HEK293T (cell line): ENCODE measurements around the gene NADSYN1.

Experiments used
- CTCF ChIA-PET: fragments of 350-600 bp; formaldehyde crosslinking; extraction: SDS; loops from one replicate; lab custom pipeline; 2021; ENCODE audit warnings: antibody characterized with exemption, inconsistent platforms; lab: Yijun Ruan, JAX
- POLR2A ChIA-PET: fragments of 350-600 bp; formaldehyde crosslinking; extraction: SDS; loops from one replicate; lab custom pipeline; 2020; ENCODE audit warnings: antibody characterized with exemption, inconsistent platforms; lab: Yijun Ruan, JAX
- DNase-seq: peaks from one replicate; pipeline ENCODE4 v3.0.0; 2012; ENCODE audit warnings: mixed read lengths; ENCODE audit errors: extremely low spot score
- ARNT ChIP-seq: fragments of 450-650 bp; IDR thresholded peaks from 2 replicates; pipeline ENCODE4 v1.6.1; 2017; ENCODE audit warnings: mild to moderate bottlenecking
- BHLHE40 ChIP-seq: fragments of 450-650 bp; IDR thresholded peaks from 2 replicates; pipeline ENCODE4 v1.6.1; 2016; ENCODE audit warnings: mild to moderate bottlenecking, moderate library complexity, borderline replicate concordance
- CTBP1 ChIP-seq: fragments of 450-650 bp; IDR thresholded peaks from 2 replicates; pipeline ENCODE4 v1.6.1; 2016; ENCODE audit warnings: borderline replicate concordance
- ELF4 ChIP-seq: fragments of 450-650 bp; IDR thresholded peaks from 2 replicates; pipeline ENCODE4 v1.6.1; 2017; ENCODE audit warnings: antibody characterized with exemption
- FOXA1 ChIP-seq: fragments of 450-650 bp; IDR thresholded peaks from 2 replicates; pipeline ENCODE4 v1.6.1; 2016; ENCODE audit warnings: mild to moderate bottlenecking
- FOXK2 ChIP-seq: fragments of 450-650 bp; IDR thresholded peaks from 2 replicates; pipeline ENCODE4 v1.6.1; 2016; ENCODE audit warnings: mild to moderate bottlenecking
- FOXM1 ChIP-seq: fragments of 450-650 bp; IDR thresholded peaks from 2 replicates; pipeline ENCODE4 v1.6.1; 2017; ENCODE audit warnings: mild to moderate bottlenecking, borderline replicate concordance
- HDGF ChIP-seq: fragments of 450-650 bp; IDR thresholded peaks from 2 replicates; pipeline ENCODE4 v1.6.1; 2017; ENCODE audit warnings: antibody characterized with exemption, borderline replicate concordance
- L3MBTL2 ChIP-seq: fragments of 450-650 bp; conservative IDR thresholded peaks from 2 replicates; pipeline ENCODE4 v1.6.1; 2016; ENCODE audit warnings: mild to moderate bottlenecking
- LEF1 ChIP-seq: fragments of 450-650 bp; IDR thresholded peaks from 2 replicates; pipeline ENCODE4 v1.6.1; 2017; ENCODE audit warnings: mild to moderate bottlenecking, borderline replicate concordance
- NFRKB ChIP-seq: fragments of 450-650 bp; IDR thresholded peaks from 2 replicates; pipeline ENCODE4 v1.6.1; 2016; ENCODE audit warnings: mild to moderate bottlenecking, moderate library complexity
- SP1 ChIP-seq: fragments of 450-650 bp; IDR thresholded peaks from 2 replicates; pipeline ENCODE4 v1.6.1; 2017
- SUZ12 ChIP-seq: fragments of 450-650 bp; IDR thresholded peaks from 2 replicates; pipeline ENCODE4 v1.6.1; 2016; ENCODE audit warnings: mild to moderate bottlenecking
- TARDBP ChIP-seq: fragments of 450-650 bp; IDR thresholded peaks from 2 replicates; pipeline ENCODE4 v1.6.1; 2016
- ZNF384 ChIP-seq: fragments of 450-650 bp; IDR thresholded peaks from 2 replicates; pipeline ENCODE4 v1.6.1; 2016
- TF ChIP-seq, protein P1 (sequence below): fragments of 450-650 bp; IDR thresholded peaks from 2 replicates; pipeline ENCODE4 v1.6.1; 2016

NADSYN1 gene

DNA sequence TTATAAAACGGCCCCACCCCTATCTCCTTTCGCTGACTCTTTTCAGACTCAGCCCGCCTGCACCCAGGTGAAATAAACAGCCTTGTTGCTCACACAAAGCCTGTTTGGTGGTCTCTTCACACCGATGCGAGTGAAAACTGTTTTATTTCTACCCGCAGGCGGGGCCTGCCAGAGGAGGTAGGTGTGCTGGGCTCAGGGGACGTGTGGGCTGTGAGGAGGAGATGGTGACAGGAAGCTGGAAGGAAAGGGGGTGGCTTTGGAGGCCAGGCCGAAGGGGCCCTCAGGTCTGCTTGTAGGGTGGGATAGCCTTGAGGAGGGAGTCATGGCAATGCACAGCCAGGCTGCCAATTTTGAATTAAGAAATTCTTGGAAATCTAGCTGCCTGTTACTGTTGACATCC, 52.8 kb downstream of the NADSYN1 start:
- CTCF ChIA-PET = no interaction called here
- DNase-seq = no peak
- no peak for TF ChIP-seq HDGF
- POLR2A ChIA-PET = no interaction called here

DNA sequence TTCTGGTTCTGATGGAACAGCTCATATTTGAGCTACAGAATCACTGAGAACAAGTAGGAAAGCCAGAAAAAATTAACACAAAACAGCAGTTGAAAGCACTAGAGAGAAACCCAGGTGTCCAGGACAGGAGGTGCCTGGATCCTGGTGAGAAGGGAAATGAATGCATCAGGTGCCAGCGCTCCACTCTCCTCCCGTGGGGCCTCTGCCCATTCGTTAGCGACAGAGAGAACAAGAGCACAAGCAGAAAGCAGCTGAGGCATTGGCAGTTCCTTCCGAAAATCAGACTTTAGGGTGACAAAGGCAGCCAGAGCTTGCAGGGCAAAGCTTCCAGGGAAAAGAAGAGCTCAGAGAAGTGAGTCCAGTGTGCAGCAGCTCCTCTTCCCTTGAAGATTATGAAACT, 54.1 kb downstream of the NADSYN1 start:
- CTCF ChIA-PET = no interaction called here
- DNase-seq = no peak
- no peak for TF ChIP-seq ARNT
- no peak for TF ChIP-seq BHLHE40
- no peak for TF ChIP-seq FOXK2
- no peak for TF ChIP-seq NFRKB
- TF ChIP-seq TARDBP = no peak
- TF ChIP-seq ELF4 = no peak
- TF ChIP-seq L3MBTL2 = no peak
- no peak for TF ChIP-seq CTBP1
- TF ChIP-seq FOXA1 = no peak
- TF ChIP-seq HDGF = no peak
- no peak for TF ChIP-seq LEF1
- no peak for TF ChIP-seq FOXM1
- TF ChIP-seq, protein P1, sequence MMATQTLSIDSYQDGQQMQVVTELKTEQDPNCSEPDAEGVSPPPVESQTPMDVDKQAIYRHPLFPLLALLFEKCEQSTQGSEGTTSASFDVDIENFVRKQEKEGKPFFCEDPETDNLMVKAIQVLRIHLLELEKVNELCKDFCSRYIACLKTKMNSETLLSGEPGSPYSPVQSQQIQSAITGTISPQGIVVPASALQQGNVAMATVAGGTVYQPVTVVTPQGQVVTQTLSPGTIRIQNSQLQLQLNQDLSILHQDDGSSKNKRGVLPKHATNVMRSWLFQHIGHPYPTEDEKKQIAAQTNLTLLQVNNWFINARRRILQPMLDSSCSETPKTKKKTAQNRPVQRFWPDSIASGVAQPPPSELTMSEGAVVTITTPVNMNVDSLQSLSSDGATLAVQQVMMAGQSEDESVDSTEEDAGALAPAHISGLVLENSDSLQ = no peak
- no peak for TF ChIP-seq ZNF384
- TF ChIP-seq SP1 = no peak
- no peak for TF ChIP-seq SUZ12
- POLR2A ChIA-PET = no interaction called here

DNA sequence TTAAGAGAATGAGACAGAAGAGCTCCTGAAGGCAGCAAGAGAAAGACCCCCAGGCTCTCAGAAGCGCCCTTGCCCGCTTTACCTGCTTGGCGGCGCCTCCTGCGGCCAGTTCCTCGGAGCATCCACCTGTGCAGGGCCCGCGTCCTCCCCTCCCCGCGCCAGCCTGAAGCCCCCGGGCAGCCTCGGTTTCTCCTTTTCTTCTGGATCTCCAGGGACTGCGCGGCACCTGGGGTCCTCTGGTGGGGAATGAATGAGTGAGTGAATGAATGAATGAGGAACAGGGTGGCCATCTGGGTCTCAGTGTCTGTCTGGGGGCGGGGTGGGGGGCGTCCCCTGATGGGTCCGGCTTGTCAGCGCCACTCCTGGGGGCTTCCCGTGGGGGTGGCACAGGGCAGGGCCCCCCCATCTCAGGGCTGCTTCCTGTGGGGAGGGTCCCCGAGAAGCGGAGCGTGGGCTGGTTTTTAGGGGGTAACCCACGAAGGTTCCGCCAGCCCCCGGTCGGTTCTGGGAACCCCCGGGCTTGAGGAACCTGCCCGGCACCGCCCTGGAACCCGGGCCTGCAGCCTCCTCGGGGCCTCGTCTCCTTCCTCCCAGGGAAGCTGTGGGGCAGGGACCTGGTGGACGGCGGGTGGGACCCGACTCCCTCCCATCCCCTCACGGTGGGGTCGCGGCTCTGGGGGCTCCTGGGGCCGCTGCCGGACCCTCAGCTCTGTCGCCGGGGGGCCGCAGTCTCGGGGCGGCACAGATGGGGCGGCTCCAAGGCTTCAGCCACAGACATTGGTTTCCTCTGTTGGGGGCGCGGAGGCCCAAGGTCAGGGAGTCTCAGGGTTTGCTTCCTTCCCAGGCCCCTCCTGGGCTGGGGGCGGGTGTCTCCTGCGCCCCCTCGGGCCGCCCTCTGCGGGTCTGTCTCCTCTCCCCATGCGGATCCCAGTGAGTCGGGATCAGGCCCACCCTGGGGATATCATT, 65.8 kb downstream of the NADSYN1 start:
- DNase-seq = no peak
- ChIA-PET POLR2A (no interaction called here), CTCF (no interaction called here)
- TF ChIP-seq, protein P1 = no peak
- no peak for TF ChIP-seq BHLHE40
- no peak for TF ChIP-seq ZNF384
- TF ChIP-seq L3MBTL2 = no peak
- no peak for TF ChIP-seq FOXA1
- TF ChIP-seq SP1 = no peak
- no peak for TF ChIP-seq FOXM1
- no peak for TF ChIP-seq LEF1
- no peak for TF ChIP-seq ELF4
- no peak for TF ChIP-seq FOXK2
- no peak for TF ChIP-seq HDGF
- no peak for TF ChIP-seq TARDBP
- no peak for TF ChIP-seq ARNT
- TF ChIP-seq NFRKB = no peak
- TF ChIP-seq CTBP1 = no peak

DNA sequence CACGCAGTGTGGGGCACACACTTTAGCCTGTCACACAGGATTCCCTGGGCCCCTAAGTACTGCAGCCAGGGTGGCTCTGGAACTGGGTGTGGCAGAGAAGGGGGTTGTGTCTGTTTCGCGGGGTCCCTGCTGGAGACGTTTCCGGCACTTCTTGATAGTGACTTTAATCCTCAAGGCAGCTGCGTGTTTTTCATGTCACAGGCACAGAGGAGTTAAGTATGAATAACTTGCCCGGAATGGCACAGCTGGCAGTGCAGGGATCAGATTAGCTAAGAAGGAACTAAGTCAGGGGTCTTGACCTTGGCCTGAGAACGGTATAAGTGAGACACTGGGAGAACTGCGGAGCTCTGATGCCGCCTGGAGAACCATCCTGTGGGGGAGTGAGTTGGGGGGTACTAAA, 66.5 kb downstream of the NADSYN1 start:
- POLR2A ChIA-PET = no interaction called here
- CTCF ChIA-PET = no interaction called here
- DNase-seq = no peak
- TF ChIP-seq, protein P1 = no peak
- TF ChIP-seq HDGF (no peak), NFRKB (no peak), SP1 (no peak), TARDBP (no peak), FOXM1 (no peak), L3MBTL2 (no peak), CTBP1 (no peak), ZNF384 (no peak), ELF4 (no peak), FOXA1 (no peak), FOXK2 (no peak), BHLHE40 (no peak)

DNA sequence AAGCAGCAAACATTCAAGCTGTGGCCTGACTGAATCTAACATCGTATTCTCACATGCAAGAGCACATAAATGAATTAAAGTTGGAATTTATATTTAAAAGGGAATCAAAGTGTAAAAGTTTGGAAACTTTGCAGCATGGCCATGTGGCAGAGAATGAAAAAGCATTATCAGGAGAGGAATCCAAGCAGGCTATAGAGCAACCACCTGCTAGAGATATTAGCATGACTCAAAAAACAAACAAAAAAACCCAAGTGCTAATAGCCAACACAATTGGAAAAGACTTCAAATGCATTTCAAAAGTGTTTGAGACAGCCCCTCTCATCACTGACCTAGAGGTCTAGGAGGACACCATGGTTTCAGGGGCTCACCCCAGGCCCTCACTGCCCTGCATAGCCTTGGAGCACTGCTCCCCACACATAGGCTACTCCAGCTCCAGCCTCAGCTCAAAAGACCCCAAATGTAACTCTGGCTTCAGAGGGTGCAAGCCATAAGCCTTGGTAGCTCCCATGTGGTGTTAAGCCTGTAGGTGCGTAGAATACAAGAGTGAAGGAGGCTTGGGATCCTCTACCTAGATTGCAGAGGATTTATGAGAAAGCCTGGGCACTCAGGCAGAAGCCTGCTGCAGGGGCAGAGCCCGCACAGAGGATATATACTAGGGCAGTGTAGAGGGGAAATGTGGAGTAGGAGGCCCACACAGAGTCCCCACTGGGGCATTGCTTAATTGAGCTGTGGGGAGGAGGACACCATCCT, 72.4 kb downstream of the NADSYN1 start:
- CTCF ChIA-PET = interaction anchor here (0.5 kb wide), 1 partner anchor 20 kb away, joined by 3 read pairs; no protein-coding TSS in a partner anchor
- TF ChIP-seq, protein P1 = no peak
- TF ChIP-seq BHLHE40 (no peak), TARDBP (no peak), NFRKB (no peak), FOXA1 (no peak), SP1 (no peak), ARNT (no peak), L3MBTL2 (no peak), FOXK2 (no peak)
- POLR2A ChIA-PET = no interaction called here
- no peak for DNase-seq
